Breast epithelium (tissue), 4 donors: ENCODE results near the gene HOXB9. TPM values are rescaled to one million over a fixed set of nuclear protein-coding genes. Genes with fewer than 3 reads are reported as not detected.

Source experiments
- DNase-seq, 2 donors: peaks; one replicate each; pipeline ENCODE4 v3.0.0-alpha.2; 2019; ENCODE audit warnings: low spot score in 2 of 2
- H3K27ac ChIP-seq, 2 donors: fragments of 200-600 bp; sonication (generic) in 1 of 2; one replicate each; pipeline ENCODE4 v1.5.1; 2016 to 2019; ENCODE audit warnings: mild to moderate bottlenecking in 1 of 2
- H3K27me3 ChIP-seq, 2 donors: fragments of 200-600 bp; sonication (generic) in 1 of 2; one replicate each; pipeline versions ENCODE4 v1.5.1 to v1.6.0; 2017 to 2019; ENCODE audit warnings: control low read depth in 1 of 2, mild to moderate bottlenecking in 1 of 2
- H3K36me3 ChIP-seq: fragments of 200-600 bp; one replicate; pipeline ENCODE4 v1.5.1; 2019
- H3K4me1 ChIP-seq, 2 donors: fragments of 200-600 bp; sonication (generic); one replicate each; pipeline ENCODE4 v1.5.1; 2016 to 2019; ENCODE audit warnings: control low read depth in 1 of 2
- H3K4me3 ChIP-seq, 3 donors: fragments of 200-600 bp; sonication (generic); 1 replicate in 2 of 3; 2 replicates in 1 of 3; pipeline ENCODE4 v1.5.1; 2016 to 2019; ENCODE audit warnings: mild to moderate bottlenecking in 3 of 3, moderate library complexity in 2 of 3
- H3K9me3 ChIP-seq, 2 donors: fragments of 200-600 bp; sonication (generic) in 1 of 2; one replicate each; pipeline ENCODE4 v1.5.1; 2016 to 2019; ENCODE audit warnings: control low read depth in 1 of 2
- POLR2A ChIP-seq: fragments of 450-650 bp; IDR thresholded peaks from one replicate; pipeline ENCODE4 v1.6.1; 2016; ENCODE audit warnings: antibody characterized with exemption, mild to moderate bottlenecking, moderate library complexity
- POLR2AphosphoS5 ChIP-seq, 3 donors: sonication (generic); formaldehyde crosslinking; IDR thresholded peaks; one replicate each; pipeline ENCODE4 v1.6.1; 2017; ENCODE audit warnings: antibody characterized with exemption in 3 of 3
- intact Hi-C: fragments of 100-400 bp; cut with DNase I; formaldehyde crosslinking; loops from one replicate; pipeline ENCODE4 v1.15.1; 2023; ENCODE audit warnings: low total_unique reads
- total RNA-seq, 3 donors: library from RNA; depleted of rRNA; stranded (reverse); fragments of >200 nt; gene quantifications; one replicate each; pipeline ENCODE4 v1.1.0, GENCODE V29; 2016
- TF ChIP-seq, protein P1 (sequence below), 3 donors: fragments of 450-650 bp; IDR thresholded peaks; one replicate each; pipeline ENCODE4 v1.5.1; 2016 to 2017; ENCODE audit warnings: antibody characterized with exemption in 3 of 3, mild to moderate bottlenecking in 3 of 3, moderate library complexity in 3 of 3

HOXB9 gene
- total RNA-seq, 3 donors from 2014 or later: 0.32 to 0.44 (median 0.33) TPM

DNA sequence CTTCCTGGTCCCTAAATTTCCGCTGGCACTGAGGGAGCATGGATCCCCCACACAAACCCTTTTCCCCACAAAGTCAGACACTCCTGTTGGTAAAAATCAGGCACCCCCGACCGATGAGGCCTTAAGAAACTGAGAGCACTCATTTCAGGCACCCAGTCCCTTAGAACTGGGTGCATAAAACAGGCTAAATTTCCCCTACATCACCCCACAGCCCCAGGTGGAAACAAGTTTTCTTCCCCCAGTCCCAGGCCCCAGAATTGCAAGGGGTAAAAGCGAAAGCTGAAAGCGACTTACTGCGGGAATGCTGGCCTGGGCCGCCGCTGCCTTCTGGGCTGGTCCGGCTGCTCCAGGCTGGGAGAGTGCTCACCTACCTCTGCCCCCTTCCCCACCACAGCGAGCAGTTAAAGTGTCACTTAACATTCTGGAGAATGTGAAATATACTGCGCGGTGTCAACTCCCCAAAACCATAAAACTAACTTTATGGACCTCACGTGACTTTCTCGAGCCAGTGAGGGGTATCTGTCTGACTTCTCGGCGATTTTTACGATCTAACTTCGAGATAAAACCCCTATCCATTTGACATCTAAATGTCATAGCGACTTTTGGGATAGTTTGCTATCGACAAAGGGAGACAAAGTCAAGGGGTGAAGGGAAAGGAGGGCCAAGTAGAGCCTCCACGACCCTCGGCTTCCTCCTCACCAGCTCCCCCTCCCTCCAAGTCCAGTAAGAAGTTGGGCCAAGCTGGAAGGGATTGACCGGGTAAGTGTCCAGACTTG, 36.1 kb downstream of the HOXB9 start, which contains the start of gene HOXB3:
TSS of gene HOXB3 (minus strand) at position 411 of the 776 bp plus-strand sequence. CDS start 37,767 bp downstream, outside the sequence.
- DNase-seq: no peak
- no peaks in the 10 kb centered on the region for H3K9me3 ChIP-seq
- no peak for TF ChIP-seq POLR2AphosphoS5 (IDR thresholded peaks at IDR 0.05)
- TF ChIP-seq POLR2A: no peak
- TF ChIP-seq, protein P1, sequence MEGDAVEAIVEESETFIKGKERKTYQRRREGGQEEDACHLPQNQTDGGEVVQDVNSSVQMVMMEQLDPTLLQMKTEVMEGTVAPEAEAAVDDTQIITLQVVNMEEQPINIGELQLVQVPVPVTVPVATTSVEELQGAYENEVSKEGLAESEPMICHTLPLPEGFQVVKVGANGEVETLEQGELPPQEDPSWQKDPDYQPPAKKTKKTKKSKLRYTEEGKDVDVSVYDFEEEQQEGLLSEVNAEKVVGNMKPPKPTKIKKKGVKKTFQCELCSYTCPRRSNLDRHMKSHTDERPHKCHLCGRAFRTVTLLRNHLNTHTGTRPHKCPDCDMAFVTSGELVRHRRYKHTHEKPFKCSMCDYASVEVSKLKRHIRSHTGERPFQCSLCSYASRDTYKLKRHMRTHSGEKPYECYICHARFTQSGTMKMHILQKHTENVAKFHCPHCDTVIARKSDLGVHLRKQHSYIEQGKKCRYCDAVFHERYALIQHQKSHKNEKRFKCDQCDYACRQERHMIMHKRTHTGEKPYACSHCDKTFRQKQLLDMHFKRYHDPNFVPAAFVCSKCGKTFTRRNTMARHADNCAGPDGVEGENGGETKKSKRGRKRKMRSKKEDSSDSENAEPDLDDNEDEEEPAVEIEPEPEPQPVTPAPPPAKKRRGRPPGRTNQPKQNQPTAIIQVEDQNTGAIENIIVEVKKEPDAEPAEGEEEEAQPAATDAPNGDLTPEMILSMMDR (IDR thresholded peaks at IDR 0.05): no peak
- peak within 1 kb of the TSS in 1 of 3 donors; percentile 7 for H3K4me3 ChIP-seq
- H3K27ac ChIP-seq: no peak within 1 kb of the TSS
- no peaks in the 10 kb centered on the region for H3K36me3 ChIP-seq
- H3K27me3 ChIP-seq: peaks cover 0 to 74% of the 10 kb centered on the region in 2 donors
- intact Hi-C loops: loop anchor here (5.0 kb wide), 1 partner anchor 98 kb away; no protein-coding TSS in a partner anchor
- no peaks in the 10 kb centered on the region for H3K4me1 ChIP-seq

DNA sequence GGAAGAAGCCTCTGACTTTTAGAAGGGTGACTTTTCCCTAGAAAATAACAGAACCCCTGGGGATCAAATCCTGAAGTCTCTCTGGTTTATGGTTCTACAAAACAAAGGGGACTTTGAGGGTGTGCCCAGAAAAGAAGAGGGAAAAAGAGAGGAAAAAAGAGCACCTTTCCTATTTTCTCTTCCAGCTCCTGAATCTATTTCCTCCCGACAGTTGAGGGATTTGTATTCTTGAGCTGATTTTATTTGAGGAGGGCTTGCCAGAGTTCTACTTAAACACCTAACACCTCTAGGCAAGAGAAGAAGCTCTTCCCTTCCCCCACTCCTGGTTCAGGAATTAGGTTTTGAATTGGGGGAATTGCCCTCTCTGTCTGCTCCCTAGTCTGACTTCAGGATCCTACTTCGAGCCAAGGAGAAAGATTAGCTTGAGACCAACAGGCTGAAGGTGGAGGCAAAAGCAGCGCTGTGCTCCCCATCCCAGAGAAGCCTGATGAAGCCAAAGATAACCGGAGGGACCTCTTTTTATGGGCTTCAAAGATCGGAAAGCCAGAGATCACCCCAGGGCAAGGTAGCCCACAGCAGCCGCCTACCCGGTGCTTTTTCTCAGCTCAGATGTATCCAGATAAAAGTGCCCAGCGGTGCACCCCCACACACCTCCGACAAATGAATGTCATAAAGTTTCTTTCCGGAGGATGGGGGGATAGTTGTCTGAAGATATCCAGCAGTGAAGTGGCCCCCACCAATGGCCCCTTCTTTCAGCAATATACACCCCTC, 36.9 kb downstream of the HOXB9 start:
- no peak overlapping the region for H3K27ac ChIP-seq
- H3K9me3 ChIP-seq: no peaks in the 10 kb centered on the region
- H3K36me3 ChIP-seq: no peaks in the 10 kb centered on the region
- TF ChIP-seq POLR2A (no peak), POLR2AphosphoS5 (IDR thresholded peaks at IDR 0.05) (no peak)
- TF ChIP-seq, protein P1 (IDR thresholded peaks at IDR 0.05): no peak
- no peak overlapping the region for H3K4me3 ChIP-seq
- no peaks in the 10 kb centered on the region for H3K4me1 ChIP-seq
- peaks cover 0 to 74% of the 10 kb centered on the region in 2 donors for H3K27me3 ChIP-seq
- intact Hi-C loops: no loop called here
- no peak for DNase-seq

DNA sequence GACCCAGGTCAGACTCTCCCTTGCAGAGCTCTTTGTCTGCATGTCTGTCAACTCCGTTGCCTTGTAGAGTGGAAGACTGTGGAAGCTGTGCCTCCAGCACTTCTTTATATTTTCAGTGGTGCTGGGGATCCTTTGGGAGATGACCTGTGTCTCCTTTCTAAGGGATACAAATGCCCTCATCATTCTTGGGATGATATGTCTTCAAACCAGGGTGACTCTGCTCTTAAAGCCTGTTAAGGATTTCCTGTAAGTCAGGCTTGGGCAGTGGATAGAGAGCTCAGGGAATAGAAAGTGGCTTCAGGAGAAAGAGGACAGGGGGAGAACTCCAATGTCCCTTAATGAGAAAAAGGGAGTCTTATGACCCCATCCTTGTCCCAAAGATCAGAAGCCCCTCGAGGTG, 37.6 kb downstream of the HOXB9 start:
- DNase-seq: no peak
- H3K27me3 ChIP-seq: peaks cover 0 to 76% of the 10 kb centered on the region in 2 donors
- H3K4me1 ChIP-seq: no peaks in the 10 kb centered on the region
- TF ChIP-seq POLR2A (no peak), POLR2AphosphoS5 (IDR thresholded peaks at IDR 0.05) (no peak)
- TF ChIP-seq, protein P1 (IDR thresholded peaks at IDR 0.05): no peak
- no peaks in the 10 kb centered on the region for H3K36me3 ChIP-seq
- no peak overlapping the region for H3K27ac ChIP-seq
- no peaks in the 10 kb centered on the region for H3K9me3 ChIP-seq
- intact Hi-C loops: no loop called here
- no peak overlapping the region for H3K4me3 ChIP-seq

DNA sequence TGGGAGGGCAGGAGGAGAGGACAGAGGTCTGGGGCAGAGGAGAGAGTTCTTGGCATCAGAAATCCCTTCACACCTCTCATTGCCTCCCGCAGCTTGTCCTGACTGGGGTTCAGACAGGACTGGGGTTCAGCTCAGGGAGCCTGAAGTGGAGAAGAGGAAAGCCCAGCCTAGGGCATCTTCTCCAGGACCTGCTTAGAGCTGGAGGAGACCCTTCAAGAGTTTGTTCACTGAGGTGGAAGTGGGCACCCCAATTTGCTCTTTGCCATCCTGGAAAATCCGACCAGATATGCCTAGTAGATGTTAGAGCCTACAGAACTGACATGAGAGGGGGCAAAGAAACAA, 38.1 kb downstream of the HOXB9 start:
- no peak overlapping the region for H3K4me3 ChIP-seq
- H3K4me1 ChIP-seq: no peaks in the 10 kb centered on the region
- H3K9me3 ChIP-seq: no peaks in the 10 kb centered on the region
- H3K27ac ChIP-seq: no peak overlapping the region
- TF ChIP-seq, protein P1 (IDR thresholded peaks at IDR 0.05): no peak
- TF ChIP-seq POLR2A (no peak), POLR2AphosphoS5 (IDR thresholded peaks at IDR 0.05) (no peak)
- intact Hi-C loops: no loop called here
- H3K36me3 ChIP-seq: no peaks in the 10 kb centered on the region
- no peak for DNase-seq
- H3K27me3 ChIP-seq: peaks cover 0 to 76% of the 10 kb centered on the region in 2 donors
